ENCODE results near the gene APOO.
"Not testable (repeated sequence)": the region's sequence is repeated elsewhere in the genome, so short reads cannot be mapped to it uniquely, and the experiment has no call there.

APOO gene

GRCh38 chrX:23902419-23902818 is 5.3 kb downstream of the APOO start:
- peak; percentile 74 for DNase-seq (ENCODE audit: low spot score)

- peak; percentile 79 for DNase-seq (ENCODE audit: low spot score)
Observed at GRCh38 chrX:23901805-23902204, 5.9 kb downstream of the APOO start.

GRCh38 chrX:23901060-23901459 is 6.7 kb downstream of the APOO start:
- DNase-seq (ENCODE audit: low spot score) = no peak

- peak; percentile 12 for DNase-seq (ENCODE audit: low spot score)
Observed at GRCh38 chrX:23900220-23900797, 7.4 kb downstream of the APOO start.

- peak; percentile 63 for DNase-seq (ENCODE audit: low spot score)
Observed at GRCh38 chrX:23898412-23898959, 9.3 kb downstream of the APOO start.

GRCh38 chrX:23896981-23897380 is 10.8 kb downstream of the APOO start:
- DNase-seq (ENCODE audit: low spot score) = no peak

GRCh38 chrX:23896539-23896938 is 11.2 kb downstream of the APOO start:
- not testable (repeated sequence) for DNase-seq (ENCODE audit: low spot score)

GRCh38 chrX:23894993-23895392 is 12.7 kb downstream of the APOO start:
- DNase-seq (ENCODE audit: low spot score) = not testable (repeated sequence)

GRCh38 chrX:23890933-23891332 is 16.8 kb downstream of the APOO start:
- no peak for DNase-seq (ENCODE audit: low spot score)

GRCh38 chrX:23888887-23889501 is 18.7 kb downstream of the APOO start:
- DNase-seq (ENCODE audit: low spot score) = no peak

GRCh38 chrX:23887918-23888317 is 19.8 kb downstream of the APOO start:
- no peak for DNase-seq (ENCODE audit: low spot score)

- peak; percentile 63 for DNase-seq (ENCODE audit: low spot score)
Observed at GRCh38 chrX:23887451-23887850, 20.3 kb downstream of the APOO start.

- DNase-seq (ENCODE audit: low spot score) = peak; percentile 27
Observed at GRCh38 chrX:23885803-23886202, 21.9 kb downstream of the APOO start.

- peak; percentile 77 for DNase-seq (ENCODE audit: low spot score)
Observed at GRCh38 chrX:23884427-23885024, 23.2 kb downstream of the APOO start.

GRCh38 chrX:23883737-23884354 is 23.9 kb downstream of the APOO start:
- DNase-seq (ENCODE audit: low spot score) = peak; percentile 37

GRCh38 chrX:23879380-23880090 is 28.2 kb downstream of the APOO start:
- peak; percentile 13 for DNase-seq (ENCODE audit: low spot score)

- DNase-seq (ENCODE audit: low spot score) = no peak
Observed at GRCh38 chrX:23871905-23872546, 35.7 kb downstream of the APOO start.

- DNase-seq (ENCODE audit: low spot score) = no peak
Observed at GRCh38 chrX:23870041-23870440, 37.7 kb downstream of the APOO start.

- DNase-seq (ENCODE audit: low spot score) = no peak
Observed at GRCh38 chrX:23864742-23865326, 42.9 kb downstream of the APOO start.

GRCh38 chrX:23861952-23862351 is 45.8 kb downstream of the APOO start:
- not testable (repeated sequence) for DNase-seq (ENCODE audit: low spot score)

GRCh38 chrX:23861215-23861896 is 46.4 kb downstream of the APOO start:
- no peak for DNase-seq (ENCODE audit: low spot score)
